Measurements from ENCODE around the gene HOMEZ.
A peak's percentile ranks its signal among the peaks of the same experiment; 100 is the strongest.

The HOMEZ gene

GRCh38 chr14:23322568-23323517, 36.9 kb upstream of the HOMEZ start:
- no peak for TF ChIP-seq Cebpa-rat (IDR thresholded peaks at IDR 0.05)
- Histone ChIP-seq H3K4me2 (peak overlapping the region; percentile 91), H3K9me3 (no peaks in the 10 kb centered on the region), H3K4me1 (peaks cover 36% of the 10 kb centered on the region), H3K9ac (peak overlapping the region; percentile 96), H4K20me1 (peaks cover 48% of the 10 kb centered on the region), H3K36me3 (peaks cover 40% of the 10 kb centered on the region), H3K27me3 (no peaks in the 10 kb centered on the region), H3K27ac (peak overlapping the region; percentile 96), H3K4me3 (peak overlapping the region; percentile 82)

- no peaks in the 10 kb centered on the region for H3K27me3 ChIP-seq
- H3K27ac ChIP-seq: peak overlapping the region; percentile 96
- H3K9ac ChIP-seq: peak overlapping the region; percentile 96
- peak overlapping the region; percentile 91 for H3K4me2 ChIP-seq
- peaks cover 36% of the 10 kb centered on the region for H3K4me1 ChIP-seq
- peaks cover 46% of the 10 kb centered on the region for H4K20me1 ChIP-seq
- peaks cover 43% of the 10 kb centered on the region for H3K36me3 ChIP-seq
- H3K4me3 ChIP-seq: peak overlapping the region; percentile 82
- no peak for TF ChIP-seq Cebpa-rat (IDR thresholded peaks at IDR 0.05)
- H3K9me3 ChIP-seq: no peaks in the 10 kb centered on the region
These were observed 35.9 kb upstream of the HOMEZ start for GRCh38 chr14:23321572-23322547.

- H3K4me3 ChIP-seq: peak within 1 kb of the TSS; percentile 82
- H4K20me1 ChIP-seq: peaks cover 36% of the 10 kb centered on the region
- H3K9me3 ChIP-seq: no peaks in the 10 kb centered on the region
- H3K9ac ChIP-seq: peak within 1 kb of the TSS; percentile 96
- H3K27me3 ChIP-seq: no peaks in the 10 kb centered on the region
- peaks cover 38% of the 10 kb centered on the region for H3K36me3 ChIP-seq
- peak within 1 kb of the TSS; percentile 96 for H3K27ac ChIP-seq
- H3K4me2 ChIP-seq: peak within 1 kb of the TSS; percentile 91
- TF ChIP-seq Cebpa-rat (IDR thresholded peaks at IDR 0.05): no peak
- peaks cover 36% of the 10 kb centered on the region for H3K4me1 ChIP-seq
These were observed 34.9 kb upstream of the HOMEZ start, which contains the start of gene PABPN1 for GRCh38 chr14:23320584-23321571. PABPN1 (plus strand) TSS chr14:23321457; CDS start chr14:23321470, 13 bp downstream.

GRCh38 chr14:23319746-23320583, 34.0 kb upstream of the HOMEZ start:
- H3K27me3 ChIP-seq: no peaks in the 10 kb centered on the region
- H3K36me3 ChIP-seq: peaks cover 28% of the 10 kb centered on the region
- peaks cover 34% of the 10 kb centered on the region for H3K4me1 ChIP-seq
- H3K27ac ChIP-seq: peak overlapping the region; percentile 86
- H3K9me3 ChIP-seq: no peaks in the 10 kb centered on the region
- peaks cover 30% of the 10 kb centered on the region for H4K20me1 ChIP-seq
- no peak for TF ChIP-seq Cebpa-rat (IDR thresholded peaks at IDR 0.05)
- peak overlapping the region; percentile 82 for H3K4me2 ChIP-seq
- peak overlapping the region; percentile 62 for H3K4me3 ChIP-seq
- H3K9ac ChIP-seq: peak overlapping the region; percentile 63

- H3K9ac ChIP-seq: no peak overlapping the region
- H3K4me3 ChIP-seq: no peak overlapping the region
- H3K4me1 ChIP-seq: peaks cover 10% of the 10 kb centered on the region
- no peaks in the 10 kb centered on the region for H4K20me1 ChIP-seq
- H3K36me3 ChIP-seq: peaks cover 11% of the 10 kb centered on the region
- no peak for TF ChIP-seq Cebpa-rat (IDR thresholded peaks at IDR 0.05)
- no peak overlapping the region for H3K4me2 ChIP-seq
- no peak overlapping the region for H3K27ac ChIP-seq
- no peaks in the 10 kb centered on the region for H3K27me3 ChIP-seq
- H3K9me3 ChIP-seq: no peaks in the 10 kb centered on the region
These were observed 30.4 kb upstream of the HOMEZ start for GRCh38 chr14:23316300-23316699.

GRCh38 chr14:23310546-23310945, 24.6 kb upstream of the HOMEZ start:
- no peak for TF ChIP-seq Cebpa-rat (IDR thresholded peaks at IDR 0.05)
- Histone ChIP-seq H3K27me3 (no peaks in the 10 kb centered on the region), H3K27ac (no peak overlapping the region), H4K20me1 (no peaks in the 10 kb centered on the region), H3K9ac (no peak overlapping the region), H3K36me3 (peaks cover 41% of the 10 kb centered on the region), H3K4me1 (peaks cover 43% of the 10 kb centered on the region), H3K4me3 (no peak overlapping the region), H3K4me2 (no peak overlapping the region), H3K9me3 (no peaks in the 10 kb centered on the region)

- Histone ChIP-seq H3K4me1 (peaks cover 52% of the 10 kb centered on the region), H3K4me3 (no peak overlapping the region), H3K27me3 (no peaks in the 10 kb centered on the region), H3K27ac (no peak overlapping the region), H3K9ac (no peak overlapping the region), H4K20me1 (no peaks in the 10 kb centered on the region), H3K4me2 (peak overlapping the region; percentile 95), H3K36me3 (peaks cover 41% of the 10 kb centered on the region), H3K9me3 (no peaks in the 10 kb centered on the region)
- TF ChIP-seq Cebpa-rat (IDR thresholded peaks at IDR 0.05): no peak
These were observed 23.0 kb upstream of the HOMEZ start for GRCh38 chr14:23308721-23309445.

Data from BLaER1 (cell line).